Bronchial epithelial cell (primary cell): Measurements from ENCODE around the gene HJV. TPM values are rescaled to one million over a fixed set of nuclear protein-coding genes. Genes with fewer than 3 reads are reported as not detected.

Experiments used
- DNase-seq: peaks from one replicate; pipeline ENCODE4 v3.0.0-alpha.2; 2010; ENCODE audit warnings: low read depth
- FAIRE-seq: peaks from 2 replicates; lab custom pipeline; 2011; peaks lifted over from hg19 to GRCh38; lab: Jason Lieb, UNC
- H3K27me3 ChIP-seq: 2 replicates; pipeline ENCODE4 v1.5.1; 2011; ENCODE audit warnings: low read length; ENCODE audit not compliant: control insufficient read depth, insufficient read depth
- H3K36me3 ChIP-seq: 2 replicates; pipeline ENCODE4 v1.5.1; 2011; ENCODE audit warnings: low read length; ENCODE audit not compliant: control insufficient read depth, insufficient read depth
- H3K4me3 ChIP-seq: 2 replicates; pipeline ENCODE4 v1.5.1; 2011; ENCODE audit warnings: mild to moderate bottlenecking, low read depth, low read length, control low read depth
- CTCF ChIP-seq: IDR thresholded peaks from 2 replicates; pipeline ENCODE4 v1.5.1; 2011; ENCODE audit warnings: mild to moderate bottlenecking, moderate library complexity, low read length, control low read depth, inconsistent platforms; ENCODE audit not compliant: insufficient read depth, severe bottlenecking
- total RNA-seq: library from RNA; depleted of rRNA; stranded (reverse); fragments of >200 nt; gene quantifications from 2 replicates; pipeline ENCODE4 v1.2.1, GENCODE V29; 2014

Gene HJV
- total RNA-seq, 1 donor from 2014 or later, result not detected

DNA sequence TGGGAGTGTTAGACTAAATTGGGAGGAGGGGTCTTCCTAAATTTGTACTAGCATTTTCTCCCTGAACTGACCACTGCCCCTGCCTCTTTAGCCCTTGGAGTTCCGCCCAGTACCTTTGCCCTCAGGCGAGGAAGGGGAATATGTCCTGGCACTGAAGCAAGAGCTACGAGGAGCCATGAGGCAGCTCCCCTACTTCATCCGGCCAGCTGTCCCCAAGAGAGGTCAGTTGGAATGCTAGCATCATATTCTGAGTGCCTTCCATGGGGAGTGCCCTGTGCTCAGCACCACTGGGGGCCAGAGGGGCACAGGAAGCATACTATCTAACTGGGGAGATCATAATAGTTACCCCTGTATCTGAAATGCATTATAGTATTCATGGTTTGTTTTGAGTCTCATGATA, 46.3 kb downstream of the HJV start:
- no peaks in the 10 kb centered on the region for H3K36me3 ChIP-seq
- DNase-seq (no peak), FAIRE-seq (no peak)
- no peaks in the 10 kb centered on the region for H3K27me3 ChIP-seq
- TF ChIP-seq CTCF, result no peak
- H3K4me3 ChIP-seq, result no peak overlapping the region

- FAIRE-seq (no peak), DNase-seq (no peak)
These were observed 46.8 kb downstream of the HJV start for GRCh38 chr1:145974721-145975120.

GRCh38 chr1:145972580-145972979, 49.0 kb downstream of the HJV start:
- H3K36me3 ChIP-seq, result no peaks in the 10 kb centered on the region
- FAIRE-seq (no peak), DNase-seq (no peak)
- no peaks in the 10 kb centered on the region for H3K27me3 ChIP-seq
- no peak for TF ChIP-seq CTCF
- no peak overlapping the region for H3K4me3 ChIP-seq

More at GRCh38 chr1:145974721-145975120, 46.8 kb downstream of the HJV start:
- Histone ChIP-seq H3K27me3 (no peaks in the 10 kb centered on the region), H3K36me3 (no peaks in the 10 kb centered on the region), H3K4me3 (no peak overlapping the region)
- no peak for TF ChIP-seq CTCF

Other genes with a start within 250 kb of the HJV start
- gene RNF115, start 197.6 kb downstream of the HJV start, total RNA-seq, result 8.4 and 9.0 TPM in 2 replicates
- gene POLR3C, start 197.5 kb downstream of the HJV start, total RNA-seq, result 22.9 and 28.2 TPM in 2 replicates
- 0.53 and 1.2 TPM in 2 replicates for gene NUDT17, start 176.1 kb downstream of the HJV start, total RNA-seq
- 5.0 and 7.8 TPM in 2 replicates for gene PIAS3, start 162.7 kb downstream of the HJV start, total RNA-seq
- 1.3 and 3.7 TPM in 2 replicates for gene ANKRD35, start 135.9 kb downstream of the HJV start, total RNA-seq
- gene ITGA10, start 111.7 kb downstream of the HJV start, total RNA-seq, result 0.26 and 0.77 TPM in 2 replicates
- gene PEX11B, start 103.0 kb downstream of the HJV start, total RNA-seq, result 22.6 and 26.4 TPM in 2 replicates
- gene RBM8A, start 94.3 kb downstream of the HJV start, total RNA-seq, result 221 and 230 TPM in 2 replicates
- 1.8 and 3.4 TPM in 2 replicates for gene LIX1L, start 63.7 kb downstream of the HJV start, total RNA-seq
- under 0.01 TPM in 2 replicates for gene ANKRD34A, start 57.2 kb downstream of the HJV start, total RNA-seq
- gene POLR3GL, start 57.0 kb downstream of the HJV start, total RNA-seq, result 4.7 and 11.0 TPM in 2 replicates
- 9.0 and 913 TPM in 2 replicates for gene TXNIP, start 25.2 kb downstream of the HJV start, total RNA-seq
- gene NBPF10, start 123.1 kb upstream of the HJV start, total RNA-seq, result 1.3 and 2.4 TPM in 2 replicates
- gene NOTCH2NLA, start 207.3 kb upstream of the HJV start, total RNA-seq, result 62.7 and 79.0 TPM in 2 replicates